ENCODE measurements around the gene ZNF169.
"Not testable (repeated sequence)": the region's sequence is repeated elsewhere in the genome, so short reads cannot be mapped to it uniquely, and the experiment has no call there.

The ZNF169 gene

GRCh38 chr9:94301583-94301982, 42.5 kb downstream of the ZNF169 start:
- Histone ChIP-seq H3K9me2 (replicated peaks; ENCODE audit: insufficient read depth, low read length) (no peaks in the 10 kb centered on the region), H3K27me3 (replicated peaks; ENCODE audit: insufficient read depth, low read length) (no peaks in the 10 kb centered on the region), H2AFZ (ENCODE audit: low read length) (no peak overlapping the region), H3K4me1 (ENCODE audit: low read length) (no peaks in the 10 kb centered on the region), H3F3A (ENCODE audit: insufficient read depth, low read length) (no peaks in the 10 kb centered on the region), H3K4me2 (ENCODE audit: low read depth, low read length) (no peak overlapping the region), H3K27ac (ENCODE audit: low read length) (no peak overlapping the region), H3K9ac (ENCODE audit: low read length) (no peak overlapping the region), H3K36me3 (replicated peaks; ENCODE audit: insufficient read depth, low read length) (no peaks in the 10 kb centered on the region), H3K4me3 (ENCODE audit: low read length) (no peak overlapping the region), H4K20me1 (ENCODE audit: insufficient read depth, low read length) (no peaks in the 10 kb centered on the region), H3K9me3 (replicated peaks; ENCODE audit: insufficient read depth, low read length) (no peaks in the 10 kb centered on the region), H3K79me2 (ENCODE audit: low read length) (no peaks in the 10 kb centered on the region)
- no peak for DNase-seq
- TF ChIP-seq, protein P1, sequence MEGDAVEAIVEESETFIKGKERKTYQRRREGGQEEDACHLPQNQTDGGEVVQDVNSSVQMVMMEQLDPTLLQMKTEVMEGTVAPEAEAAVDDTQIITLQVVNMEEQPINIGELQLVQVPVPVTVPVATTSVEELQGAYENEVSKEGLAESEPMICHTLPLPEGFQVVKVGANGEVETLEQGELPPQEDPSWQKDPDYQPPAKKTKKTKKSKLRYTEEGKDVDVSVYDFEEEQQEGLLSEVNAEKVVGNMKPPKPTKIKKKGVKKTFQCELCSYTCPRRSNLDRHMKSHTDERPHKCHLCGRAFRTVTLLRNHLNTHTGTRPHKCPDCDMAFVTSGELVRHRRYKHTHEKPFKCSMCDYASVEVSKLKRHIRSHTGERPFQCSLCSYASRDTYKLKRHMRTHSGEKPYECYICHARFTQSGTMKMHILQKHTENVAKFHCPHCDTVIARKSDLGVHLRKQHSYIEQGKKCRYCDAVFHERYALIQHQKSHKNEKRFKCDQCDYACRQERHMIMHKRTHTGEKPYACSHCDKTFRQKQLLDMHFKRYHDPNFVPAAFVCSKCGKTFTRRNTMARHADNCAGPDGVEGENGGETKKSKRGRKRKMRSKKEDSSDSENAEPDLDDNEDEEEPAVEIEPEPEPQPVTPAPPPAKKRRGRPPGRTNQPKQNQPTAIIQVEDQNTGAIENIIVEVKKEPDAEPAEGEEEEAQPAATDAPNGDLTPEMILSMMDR (IDR thresholded peaks at IDR 0.05; ENCODE audit: low read length): no peak
- TF ChIP-seq EZH2 (optimal IDR thresholded peaks at IDR 0.05; ENCODE audit: low read depth, low read length) (no peak), EZH2phosphoT487 (IDR thresholded peaks at IDR 0.05; ENCODE audit: low read length) (no peak)

DNA sequence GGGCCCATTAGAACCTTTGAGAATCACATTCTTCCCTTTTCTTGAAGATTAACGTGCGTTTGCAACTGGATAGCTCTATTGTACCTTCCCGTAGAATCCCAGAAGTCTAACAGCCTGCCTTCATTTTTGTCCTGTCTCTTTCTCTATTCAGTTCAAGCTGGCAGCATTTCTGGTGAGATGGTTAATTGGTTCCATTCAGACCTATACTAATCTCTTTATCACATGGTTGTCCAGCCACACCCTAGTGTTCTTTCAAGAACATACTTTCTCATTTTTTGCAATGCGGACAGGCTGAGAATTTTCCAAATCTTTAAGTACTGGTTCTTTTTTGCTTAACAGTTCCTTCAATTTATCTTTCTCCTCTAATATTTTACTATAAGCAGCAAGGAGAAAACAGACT, 43.3 kb downstream of the ZNF169 start:
- Histone ChIP-seq H2AFZ (ENCODE audit: low read length) (no peak overlapping the region), H3K4me1 (ENCODE audit: low read length) (no peaks in the 10 kb centered on the region), H4K20me1 (ENCODE audit: insufficient read depth, low read length) (no peaks in the 10 kb centered on the region), H3K4me2 (ENCODE audit: low read depth, low read length) (no peak overlapping the region), H3K9ac (ENCODE audit: low read length) (no peak overlapping the region), H3K27ac (ENCODE audit: low read length) (no peak overlapping the region), H3K36me3 (replicated peaks; ENCODE audit: insufficient read depth, low read length) (no peaks in the 10 kb centered on the region), H3K27me3 (replicated peaks; ENCODE audit: insufficient read depth, low read length) (no peaks in the 10 kb centered on the region), H3K9me3 (replicated peaks; ENCODE audit: insufficient read depth, low read length) (no peaks in the 10 kb centered on the region), H3K79me2 (ENCODE audit: low read length) (no peaks in the 10 kb centered on the region), H3K4me3 (ENCODE audit: low read length) (no peak overlapping the region), H3K9me2 (replicated peaks; ENCODE audit: insufficient read depth, low read length) (no peaks in the 10 kb centered on the region), H3F3A (ENCODE audit: insufficient read depth, low read length) (no peaks in the 10 kb centered on the region)
- DNase-seq: no peak
- TF ChIP-seq, protein P1 (IDR thresholded peaks at IDR 0.05; ENCODE audit: low read length): no peak
- TF ChIP-seq EZH2 (optimal IDR thresholded peaks at IDR 0.05; ENCODE audit: low read depth, low read length) (no peak), EZH2phosphoT487 (IDR thresholded peaks at IDR 0.05; ENCODE audit: low read length) (no peak)

DNA sequence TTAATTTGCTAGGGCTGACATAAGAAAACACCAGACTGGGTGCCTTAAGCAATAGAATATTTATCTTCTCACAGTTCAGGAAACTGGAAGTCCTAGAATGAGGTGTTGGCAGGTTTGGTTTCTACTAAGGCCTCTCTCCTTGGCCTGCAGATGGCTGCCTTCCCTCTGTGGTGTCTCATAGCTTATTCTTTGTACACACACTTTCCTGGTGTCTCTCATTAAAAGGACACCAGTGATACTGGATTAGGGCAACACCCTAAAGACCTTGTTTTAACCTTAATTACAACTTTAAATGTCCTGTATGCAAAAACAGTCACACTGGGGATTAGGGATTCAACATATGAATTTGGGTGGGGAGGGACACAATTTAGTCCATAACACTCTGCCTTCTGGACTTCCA, 44.2 kb downstream of the ZNF169 start:
- no peak overlapping the region for H2AFZ ChIP-seq (ENCODE audit: low read length)
- H3K4me2 ChIP-seq (ENCODE audit: low read depth, low read length): no peak overlapping the region
- H3K4me3 ChIP-seq (ENCODE audit: low read length): no peak overlapping the region
- no peaks in the 10 kb centered on the region for H3K79me2 ChIP-seq (ENCODE audit: low read length)
- H3K9me3 ChIP-seq (replicated peaks; ENCODE audit: insufficient read depth, low read length): no peaks in the 10 kb centered on the region
- no peaks in the 10 kb centered on the region for H3K36me3 ChIP-seq (replicated peaks; ENCODE audit: insufficient read depth, low read length)
- no peaks in the 10 kb centered on the region for H4K20me1 ChIP-seq (ENCODE audit: insufficient read depth, low read length)
- no peaks in the 10 kb centered on the region for H3F3A ChIP-seq (ENCODE audit: insufficient read depth, low read length)
- no peak overlapping the region for H3K9ac ChIP-seq (ENCODE audit: low read length)
- no peaks in the 10 kb centered on the region for H3K9me2 ChIP-seq (replicated peaks; ENCODE audit: insufficient read depth, low read length)
- no peaks in the 10 kb centered on the region for H3K27me3 ChIP-seq (replicated peaks; ENCODE audit: insufficient read depth, low read length)
- no peaks in the 10 kb centered on the region for H3K4me1 ChIP-seq (ENCODE audit: low read length)
- no peak for DNase-seq
- no peak overlapping the region for H3K27ac ChIP-seq (ENCODE audit: low read length)
- no peak for TF ChIP-seq EZH2phosphoT487 (IDR thresholded peaks at IDR 0.05; ENCODE audit: low read length)
- no peak for TF ChIP-seq EZH2 (optimal IDR thresholded peaks at IDR 0.05; ENCODE audit: low read depth, low read length)
- TF ChIP-seq, protein P1 (IDR thresholded peaks at IDR 0.05; ENCODE audit: low read length): no peak

GRCh38 chr9:94315034-94315984, 56.2 kb downstream of the ZNF169 start:
- H3K36me3 ChIP-seq (replicated peaks; ENCODE audit: insufficient read depth, low read length); H3K9me3 ChIP-seq (replicated peaks; ENCODE audit: insufficient read depth, low read length); H4K20me1 ChIP-seq (ENCODE audit: insufficient read depth, low read length); H2AFZ ChIP-seq (ENCODE audit: low read length); H3K27ac ChIP-seq (ENCODE audit: low read length); H3K27me3 ChIP-seq (replicated peaks; ENCODE audit: insufficient read depth, low read length); H3K4me2 ChIP-seq (ENCODE audit: low read depth, low read length); H3K4me1 ChIP-seq (ENCODE audit: low read length); H3K9ac ChIP-seq (ENCODE audit: low read length); H3F3A ChIP-seq (ENCODE audit: insufficient read depth, low read length); DNase-seq; H3K9me2 ChIP-seq (replicated peaks; ENCODE audit: insufficient read depth, low read length); H3K4me3 ChIP-seq (ENCODE audit: low read length); H3K79me2 ChIP-seq (ENCODE audit: low read length): not testable (repeated sequence)

- not testable (repeated sequence) for H2AFZ ChIP-seq (ENCODE audit: low read length); H4K20me1 ChIP-seq (ENCODE audit: insufficient read depth, low read length); H3F3A ChIP-seq (ENCODE audit: insufficient read depth, low read length); H3K27me3 ChIP-seq (replicated peaks; ENCODE audit: insufficient read depth, low read length); H3K27ac ChIP-seq (ENCODE audit: low read length); H3K79me2 ChIP-seq (ENCODE audit: low read length); H3K4me2 ChIP-seq (ENCODE audit: low read depth, low read length); DNase-seq; H3K36me3 ChIP-seq (replicated peaks; ENCODE audit: insufficient read depth, low read length); H3K9me2 ChIP-seq (replicated peaks; ENCODE audit: insufficient read depth, low read length); H3K4me3 ChIP-seq (ENCODE audit: low read length); H3K9me3 ChIP-seq (replicated peaks; ENCODE audit: insufficient read depth, low read length); H3K4me1 ChIP-seq (ENCODE audit: low read length); H3K9ac ChIP-seq (ENCODE audit: low read length)
Observed at GRCh38 chr9:94316236-94316635, 57.1 kb downstream of the ZNF169 start.
